H1 (cell line): ENCODE data around the gene DCUN1D3. TPM values are rescaled to one million over a fixed set of nuclear protein-coding genes. Genes with fewer than 3 reads are reported as not detected.

Experiments used
- EP300 ChIP-seq, 2 experiments: IDR thresholded peaks; 1 replicate in 1 of 2; 2 replicates in 1 of 2; pipeline ENCODE4 v1.6.1; 2011 to 2012; ENCODE audit warnings: low read depth in 2 of 2, low read length in 2 of 2, mild to moderate bottlenecking in 2 of 2, borderline replicate concordance in 1 of 2, inconsistent platforms in 1 of 2, moderate library complexity in 1 of 2
- FOSL1 ChIP-seq: IDR thresholded peaks from 2 replicates; pipeline ENCODE4 v1.6.1; 2011; ENCODE audit warnings: mild to moderate bottlenecking, low read depth, low read length, moderate library complexity; ENCODE audit not compliant: insufficient read depth
- polyA plus RNA-seq, 7 experiments: library from polyadenylated mRNA; depleted of rRNA in 3 of 7; stranded (reverse) in 5 of 7; unstranded in 2 of 7; fragments of >200 nt in 5 of 7; fragments of 200-250 nt in 2 of 7; gene quantifications; 1 replicate in 5 of 7; 2 replicates in 1 of 7; 4 replicates in 1 of 7; pipeline versions ENCODE4 v1.2.1 to v1.2.3, GENCODE V29; 2011 to 2013; ENCODE audit warnings: missing spikeins in 2 of 7, mixed read lengths in 2 of 7
- total RNA-seq: library from RNA; stranded (reverse); fragmentation: NEBNext Ultra II Directional; extraction: Animal tissue kit (Norgen Biotek cat#: 25700); gene quantifications from 2 replicates; pipeline ENCODE4 v1.2.1, GENCODE V29; 2021

The DCUN1D3 gene
- total and polyA plus RNA-seq, 2 of the 8 experiments (the other 6 are each of a cell fraction or from before 2014, with no cell fraction given) = 3.5 to 18.2 TPM

DNA sequence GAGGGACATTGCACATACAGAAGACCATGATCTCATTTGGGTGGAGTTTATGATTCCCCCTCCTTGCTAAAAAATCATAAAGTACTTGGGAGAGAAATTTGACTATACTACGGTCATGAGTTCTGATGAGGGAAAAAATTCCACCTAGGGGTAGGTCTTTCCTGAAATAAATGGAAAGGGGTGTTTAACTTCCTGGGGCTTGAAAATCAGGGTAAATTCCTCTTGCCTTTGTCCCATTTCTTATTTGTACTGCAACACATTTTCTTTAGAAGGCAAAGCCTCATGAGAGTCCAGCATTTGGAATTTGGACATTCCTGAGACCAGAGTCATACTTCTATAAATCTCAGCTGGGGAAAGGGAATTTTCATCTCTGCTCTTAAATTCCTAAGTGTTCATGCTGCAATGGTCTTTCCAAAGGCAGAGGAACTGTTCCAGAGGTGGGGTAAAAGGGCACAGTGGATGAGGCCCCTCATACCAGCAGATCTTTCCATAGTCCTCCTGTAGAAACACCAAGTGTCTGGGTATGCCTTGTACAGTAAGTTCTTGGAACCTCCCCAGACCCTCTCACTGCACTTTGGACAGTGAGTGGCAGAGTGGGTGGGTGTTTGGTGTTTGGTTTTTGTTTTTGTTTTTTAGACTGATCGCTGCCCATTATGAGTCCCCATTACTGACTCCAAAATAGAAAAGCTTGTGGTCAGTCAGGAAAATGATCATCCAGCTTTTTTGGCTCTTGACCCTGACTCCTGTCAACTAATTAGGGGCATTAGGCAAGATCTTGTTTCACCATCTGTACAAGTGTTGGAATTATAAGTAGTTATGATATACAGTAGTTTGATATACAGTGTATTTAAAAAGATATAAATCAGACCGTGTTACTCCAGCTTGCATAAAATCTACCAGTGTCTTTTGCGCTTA lies 6.4 kb upstream of the DCUN1D3 start (continued):
- no peak for TF ChIP-seq EP300 (IDR thresholded peaks at IDR 0.05; ENCODE audit: borderline replicate concordance in 1 of 2, low read depth in 2 of 2, low read length in 2 of 2)
- TF ChIP-seq FOSL1 = no peak
